Panc1 (cell line): ENCODE data around the gene WNT5B. TPM values are rescaled to one million over a fixed set of nuclear protein-coding genes. Genes with fewer than 3 reads are reported as not detected.
A peak's percentile ranks its signal among the peaks of the same experiment; 100 is the strongest.

ENCODE experiments used
- ATAC-seq: fragments of 200-7000 bp; cut with Tn5 transposase; 2 replicates; pipeline ENCODE4 v1.9.1; 2020; ENCODE audit warnings: mild to moderate bottlenecking, moderate library complexity
- BruUV-seq: library from RNA; stranded (reverse); fragments of 400-500 nt; replicated peaks from 2 replicates; lab custom pipeline; 2021; lab: Mats Ljungman, UMichigan
- CTCF ChIA-PET: fragments of 300-600 bp; sonication (Branson Sonifier 250); formaldehyde crosslinking; loops from one replicate; lab custom pipeline; 2022; ENCODE audit warnings: antibody characterized with exemption; lab: Charles Lee
- POLR2A ChIA-PET: fragments of 300-600 bp; sonication (Branson Sonifier 250); formaldehyde crosslinking; loops from one replicate; lab custom pipeline; 2022; ENCODE audit warnings: antibody characterized with exemption; lab: Charles Lee
- DNase-seq: peaks from one replicate; pipeline ENCODE4 v3.0.0-alpha.2; 2010; ENCODE audit warnings: low read depth, low spot score
- H3K27ac ChIP-seq: 2 replicates; pipeline ENCODE4 v1.5.1; 2011; ENCODE audit warnings: mild to moderate bottlenecking, low read length, inconsistent platforms
- H3K27me3 ChIP-seq: fragments of 200-500 bp; sonication (Bioruptor generic); 2 replicates; pipeline ENCODE4 v1.6.0; 2014; ENCODE audit warnings: low read length, inconsistent platforms; ENCODE audit not compliant: control insufficient read depth, insufficient read depth
- H3K36me3 ChIP-seq: fragments of 200-500 bp; sonication (Bioruptor generic); 2 replicates; pipeline ENCODE4 v1.5.1; 2014; ENCODE audit warnings: inconsistent platforms, mild to moderate bottlenecking, low read length, moderate library complexity; ENCODE audit not compliant: control insufficient read depth, insufficient read depth
- H3K4me1 ChIP-seq: 2 replicates; pipeline ENCODE4 v1.5.1; 2011; ENCODE audit warnings: inconsistent platforms, mild to moderate bottlenecking, low read length, moderate library complexity; ENCODE audit not compliant: control insufficient read depth, insufficient read depth
- H3K4me3 ChIP-seq, 2 experiments: 2 replicates each; pipeline ENCODE4 v1.5.1; 2011 to 2012; ENCODE audit warnings: low read depth in 2 of 2, low read length in 2 of 2, mild to moderate bottlenecking in 2 of 2, inconsistent platforms in 1 of 2, moderate library complexity in 1 of 2
- H3K9me3 ChIP-seq: fragments of 200-500 bp; sonication (Bioruptor generic); 2 replicates; pipeline ENCODE4 v1.5.1; 2014; ENCODE audit warnings: low read depth, mild to moderate bottlenecking, inconsistent platforms, low read length, moderate library complexity; ENCODE audit not compliant: control insufficient read depth, insufficient read depth
- CTCF ChIP-seq: fragments of 450-650 bp; IDR thresholded peaks from 2 replicates; pipeline ENCODE4 v1.5.1; 2017; ENCODE audit warnings: mild to moderate bottlenecking
- POLR2AphosphoS5 ChIP-seq: IDR thresholded peaks from 2 replicates; pipeline ENCODE4 v1.6.1; 2012; ENCODE audit warnings: mild to moderate bottlenecking, low read depth, low read length, moderate library complexity
- SIN3A ChIP-seq: IDR thresholded peaks from 2 replicates; pipeline ENCODE4 v1.6.1; 2012; ENCODE audit warnings: low read depth, mild to moderate bottlenecking, low read length, moderate library complexity, borderline replicate concordance; ENCODE audit not compliant: insufficient read depth
- TCF7L2 ChIP-seq: IDR thresholded peaks from 2 replicates; pipeline ENCODE4 v1.6.1; 2011; ENCODE audit warnings: mild to moderate bottlenecking, low read depth, low read length, inconsistent platforms
- in situ Hi-C: cut with HindIII; loops from 2 replicates; pipeline ENCODE4 v1.10.0; 2016; ENCODE audit warnings: low sequenced_read_pairs, low pct_unique_long_range_greater_than_20kb
- intact Hi-C: fragments of 100-400 bp; cut with micrococcal nuclease; formaldehyde crosslinking; loops from one replicate; pipeline ENCODE4 v1.10.0; 2022; ENCODE audit not compliant: unreplicated experiment
- total RNA-seq: library from RNA; stranded (reverse); gene quantifications from one replicate; pipeline ENCODE4 v1.2.1, GENCODE V29; 2021; ENCODE audit not compliant: unreplicated experiment
- TF ChIP-seq, protein P1 (sequence below), 2 experiments: IDR thresholded peaks; 2 replicates each; pipeline ENCODE4 v1.6.1; 2011 to 2012; ENCODE audit warnings: low read depth in 2 of 2, control low read depth in 1 of 2, low read length in 1 of 2, mild to moderate bottlenecking in 1 of 2, moderate library complexity in 1 of 2; ENCODE audit not compliant: insufficient read depth in 1 of 2

WNT5B gene
- total RNA-seq, 1 experiment from 2014 or later, result 36.9 TPM

GRCh38 chr12:1660304-1661187 is 31.5 kb downstream of the WNT5B start:
- no peak overlapping the region for H3K4me3 ChIP-seq
- H3K9me3 ChIP-seq, result no peaks in the 10 kb centered on the region
- H3K4me1 ChIP-seq, result peaks cover 9% of the 10 kb centered on the region
- no peak for DNase-seq
- H3K27me3 ChIP-seq, result no peaks in the 10 kb centered on the region
- ATAC-seq, result no peak
- in situ Hi-C loops (no loop called here), intact Hi-C loops (loop anchor here (10.0 kb wide), 1 partner anchor 274 kb away; no protein-coding TSS in a partner anchor)
- BruUV-seq, result no TSS peak
- peak overlapping the region; percentile 63 for H3K27ac ChIP-seq
- CTCF ChIA-PET, result no interaction called here
- POLR2A ChIA-PET, result interaction anchor here (0.5 kb wide), 1 partner anchor 91 kb away, joined by 3 read pairs; no protein-coding TSS in a partner anchor
- TF ChIP-seq, protein P1, sequence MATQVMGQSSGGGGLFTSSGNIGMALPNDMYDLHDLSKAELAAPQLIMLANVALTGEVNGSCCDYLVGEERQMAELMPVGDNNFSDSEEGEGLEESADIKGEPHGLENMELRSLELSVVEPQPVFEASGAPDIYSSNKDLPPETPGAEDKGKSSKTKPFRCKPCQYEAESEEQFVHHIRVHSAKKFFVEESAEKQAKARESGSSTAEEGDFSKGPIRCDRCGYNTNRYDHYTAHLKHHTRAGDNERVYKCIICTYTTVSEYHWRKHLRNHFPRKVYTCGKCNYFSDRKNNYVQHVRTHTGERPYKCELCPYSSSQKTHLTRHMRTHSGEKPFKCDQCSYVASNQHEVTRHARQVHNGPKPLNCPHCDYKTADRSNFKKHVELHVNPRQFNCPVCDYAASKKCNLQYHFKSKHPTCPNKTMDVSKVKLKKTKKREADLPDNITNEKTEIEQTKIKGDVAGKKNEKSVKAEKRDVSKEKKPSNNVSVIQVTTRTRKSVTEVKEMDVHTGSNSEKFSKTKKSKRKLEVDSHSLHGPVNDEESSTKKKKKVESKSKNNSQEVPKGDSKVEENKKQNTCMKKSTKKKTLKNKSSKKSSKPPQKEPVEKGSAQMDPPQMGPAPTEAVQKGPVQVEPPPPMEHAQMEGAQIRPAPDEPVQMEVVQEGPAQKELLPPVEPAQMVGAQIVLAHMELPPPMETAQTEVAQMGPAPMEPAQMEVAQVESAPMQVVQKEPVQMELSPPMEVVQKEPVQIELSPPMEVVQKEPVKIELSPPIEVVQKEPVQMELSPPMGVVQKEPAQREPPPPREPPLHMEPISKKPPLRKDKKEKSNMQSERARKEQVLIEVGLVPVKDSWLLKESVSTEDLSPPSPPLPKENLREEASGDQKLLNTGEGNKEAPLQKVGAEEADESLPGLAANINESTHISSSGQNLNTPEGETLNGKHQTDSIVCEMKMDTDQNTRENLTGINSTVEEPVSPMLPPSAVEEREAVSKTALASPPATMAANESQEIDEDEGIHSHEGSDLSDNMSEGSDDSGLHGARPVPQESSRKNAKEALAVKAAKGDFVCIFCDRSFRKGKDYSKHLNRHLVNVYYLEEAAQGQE (IDR thresholded peaks at IDR 0.05; ENCODE audit: insufficient read depth in 1 of 2, low read depth in 2 of 2, low read length in 1 of 2), result no peak
- TF ChIP-seq TCF7L2 (no peak), SIN3A (no peak), CTCF (no peak), POLR2AphosphoS5 (no peak)
- no peaks in the 10 kb centered on the region for H3K36me3 ChIP-seq

GRCh38 chr12:1661553-1662335 is 32.7 kb downstream of the WNT5B start:
- in situ Hi-C loops, result no loop called here
- Histone ChIP-seq H3K36me3 (no peaks in the 10 kb centered on the region), H3K27ac (no peak overlapping the region), H3K4me3 (peak overlapping the region in 1 of 2 experiments; percentile 21; a peak in 1 of 4 replicates), H3K4me1 (peaks cover 9% of the 10 kb centered on the region), H3K9me3 (no peaks in the 10 kb centered on the region), H3K27me3 (no peaks in the 10 kb centered on the region)
- peak; percentile 93 for ATAC-seq
- peak; percentile 53 for DNase-seq
- intact Hi-C loops, result loop anchor here (10.0 kb wide), 1 partner anchor 273 kb away; no protein-coding TSS in a partner anchor
- ChIA-PET POLR2A (interaction anchor here (0.7 to 0.9 kb wide), 2 partner anchors 113 to 117 kb away, joined by 3 to 7 read pairs; no protein-coding TSS in a partner anchor), CTCF (interaction anchor here (0.5 kb wide), 1 partner anchor 27 kb away, joined by 4 read pairs; no protein-coding TSS in a partner anchor)
- TF ChIP-seq, protein P1 (IDR thresholded peaks at IDR 0.05; ENCODE audit: insufficient read depth in 1 of 2, low read depth in 2 of 2, low read length in 1 of 2), result peak; percentile 30 to 38; a peak in 2 of 4 replicates
- TF ChIP-seq POLR2AphosphoS5, result peak; percentile 39; the same call in 1 of the 2 replicates
- no peak for TF ChIP-seq CTCF
- BruUV-seq, result no TSS peak
